A673 (cell line): ENCODE results near the gene PHF20.

Experiments
- EZH2 ChIP-seq: fragments of 200-600 bp; sonication (generic); IDR thresholded peaks from 2 replicates; pipeline ENCODE4 v1.6.1; 2017; ENCODE audit warnings: borderline replicate concordance, low read depth, mild to moderate bottlenecking, mixed read lengths, antibody characterized with exemption, low read length; ENCODE audit not compliant: poor library complexity, severe bottlenecking
- TF ChIP-seq, protein P1 (sequence below): fragments of 300-800, 200-600 bp; sonication (generic); conservative IDR thresholded peaks from 2 replicates; pipeline ENCODE4 v1.5.1; 2017; ENCODE audit warnings: low read depth, mild to moderate bottlenecking, antibody characterized with exemption, low read length, moderate library complexity, mixed read lengths

DNA sequence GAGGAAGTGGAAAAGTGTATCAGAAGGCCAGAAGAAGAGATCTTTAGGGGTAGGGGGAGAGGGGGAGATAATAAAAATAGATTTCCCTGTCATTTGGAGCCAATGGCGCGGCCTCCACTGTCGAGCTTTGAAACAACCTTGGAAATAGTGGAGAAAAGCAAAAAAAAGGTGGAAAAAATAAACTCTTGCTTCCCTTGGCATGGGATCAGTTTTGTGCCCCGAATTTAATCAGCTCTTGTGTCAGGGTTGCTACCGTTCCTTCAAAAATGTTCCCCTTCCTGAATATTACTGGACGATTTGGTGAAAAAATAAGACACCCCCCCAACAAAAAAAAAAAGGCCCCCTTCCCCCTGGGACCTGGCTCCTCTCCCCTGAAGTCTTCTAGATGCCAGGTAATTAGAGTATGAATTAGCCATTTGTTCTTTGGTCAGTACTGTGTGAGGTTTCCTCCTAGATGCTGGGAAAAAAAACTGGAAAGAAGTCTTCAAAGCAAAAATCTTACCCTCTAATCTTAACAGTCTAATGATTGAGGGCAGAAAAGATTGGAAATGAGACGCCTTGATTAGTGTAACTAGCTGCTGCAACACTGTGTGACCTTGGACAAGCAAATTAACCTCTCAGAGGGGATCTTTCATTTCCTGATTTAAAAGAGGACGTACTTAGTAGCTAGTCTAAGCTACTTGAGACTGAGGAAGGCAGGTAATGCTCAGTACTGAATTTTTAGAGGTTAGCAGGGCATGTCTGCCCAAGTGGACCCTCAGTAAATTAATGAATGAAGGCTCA, 28.9 kb upstream of the PHF20 start:
- TF ChIP-seq, protein P1, sequence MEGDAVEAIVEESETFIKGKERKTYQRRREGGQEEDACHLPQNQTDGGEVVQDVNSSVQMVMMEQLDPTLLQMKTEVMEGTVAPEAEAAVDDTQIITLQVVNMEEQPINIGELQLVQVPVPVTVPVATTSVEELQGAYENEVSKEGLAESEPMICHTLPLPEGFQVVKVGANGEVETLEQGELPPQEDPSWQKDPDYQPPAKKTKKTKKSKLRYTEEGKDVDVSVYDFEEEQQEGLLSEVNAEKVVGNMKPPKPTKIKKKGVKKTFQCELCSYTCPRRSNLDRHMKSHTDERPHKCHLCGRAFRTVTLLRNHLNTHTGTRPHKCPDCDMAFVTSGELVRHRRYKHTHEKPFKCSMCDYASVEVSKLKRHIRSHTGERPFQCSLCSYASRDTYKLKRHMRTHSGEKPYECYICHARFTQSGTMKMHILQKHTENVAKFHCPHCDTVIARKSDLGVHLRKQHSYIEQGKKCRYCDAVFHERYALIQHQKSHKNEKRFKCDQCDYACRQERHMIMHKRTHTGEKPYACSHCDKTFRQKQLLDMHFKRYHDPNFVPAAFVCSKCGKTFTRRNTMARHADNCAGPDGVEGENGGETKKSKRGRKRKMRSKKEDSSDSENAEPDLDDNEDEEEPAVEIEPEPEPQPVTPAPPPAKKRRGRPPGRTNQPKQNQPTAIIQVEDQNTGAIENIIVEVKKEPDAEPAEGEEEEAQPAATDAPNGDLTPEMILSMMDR, result no peak
- no peak for TF ChIP-seq EZH2
